Vagina (tissue), 2 donors: ENCODE results near the gene PARVA. TPM values are rescaled to one million over a fixed set of nuclear protein-coding genes. Genes with fewer than 3 reads are reported as not detected.

Source experiments
- DNase-seq, 2 donors: peaks; one replicate each; pipeline ENCODE4 v3.0.0-alpha.2; 2017; ENCODE audit errors: extremely low spot score in 2 of 2
- H3K27ac ChIP-seq: fragments of 200-600 bp; sonication (generic); one replicate; pipeline ENCODE4 v1.5.1; 2019
- H3K27me3 ChIP-seq: fragments of 200-600 bp; sonication (generic); one replicate; pipeline ENCODE4 v1.5.1; 2019
- H3K36me3 ChIP-seq, 2 donors: fragments of 200-600 bp; sonication (generic); one replicate each; pipeline ENCODE4 v1.5.1; 2017 to 2019
- H3K4me1 ChIP-seq: fragments of 200-600 bp; sonication (generic); one replicate; pipeline ENCODE4 v1.5.1; 2019
- H3K4me3 ChIP-seq, 2 donors: fragments of 200-600 bp; sonication (generic); 1 replicate in 1 of 2; 2 replicates in 1 of 2; pipeline ENCODE4 v1.5.1; 2016 to 2019
- H3K9me3 ChIP-seq: fragments of 200-600 bp; sonication (generic); one replicate; pipeline ENCODE4 v1.5.1; 2019
- POLR2A ChIP-seq, 2 donors: fragments of 450-650 bp; IDR thresholded peaks; one replicate each; pipeline ENCODE4 v1.6.1; 2017; ENCODE audit warnings: antibody characterized with exemption in 2 of 2, mild to moderate bottlenecking in 2 of 2, moderate library complexity in 2 of 2
- POLR2AphosphoS5 ChIP-seq, 2 donors: sonication (generic); formaldehyde crosslinking; IDR thresholded peaks; one replicate each; pipeline ENCODE4 v1.9.0; 2017; ENCODE audit warnings: antibody characterized with exemption in 2 of 2, mild to moderate bottlenecking in 2 of 2, low read depth in 1 of 2; ENCODE audit not compliant: insufficient read depth in 1 of 2
- intact Hi-C: fragments of 100-400 bp; cut with DNase I; formaldehyde crosslinking; loops from one replicate; pipeline ENCODE4 v1.15.1; 2023
- total RNA-seq: library from RNA; depleted of rRNA; stranded (reverse); fragments of >200 nt; gene quantifications from one replicate; pipeline ENCODE4 v1.2.3, GENCODE V29; 2016
- TF ChIP-seq, protein P1 (sequence below), 3 experiments: fragments of 450-650 bp in 2 of 3; fragments of 200-600 bp in 1 of 3; sonication (generic) in 1 of 3; IDR thresholded peaks; one replicate each; pipeline ENCODE4 v1.5.1; 2017 to 2019; ENCODE audit warnings: antibody characterized with exemption in 3 of 3, mild to moderate bottlenecking in 2 of 3, moderate library complexity in 2 of 3

PARVA gene
- total RNA-seq, 1 donor from 2014 or later: 51.1 TPM

DNA sequence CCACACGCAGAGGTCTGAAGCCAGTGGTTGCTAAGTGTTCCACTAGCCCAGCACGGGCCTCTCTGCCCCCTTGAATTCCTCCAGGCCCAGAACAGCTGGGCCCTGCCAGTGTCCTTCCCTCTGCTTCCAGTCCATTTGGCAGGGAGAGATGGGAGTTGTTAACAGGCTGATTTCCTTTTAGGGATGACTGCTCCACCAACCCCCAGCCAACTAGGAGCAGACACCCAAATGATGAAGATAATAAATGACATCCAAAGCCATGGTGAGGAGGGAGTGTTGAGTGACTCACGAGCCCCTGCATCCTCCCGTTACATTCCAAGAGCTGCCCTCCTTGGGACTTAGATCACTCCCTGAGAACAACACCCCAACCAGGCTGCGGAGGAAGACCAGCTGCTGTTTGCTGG lies 20.6 kb downstream of the PARVA start:
- peak in 1 of 2 donors; percentile 94 for DNase-seq
- H3K4me3 ChIP-seq: no peak overlapping the region
- no peak for TF ChIP-seq POLR2A (IDR thresholded peaks at IDR 0.05)
- TF ChIP-seq, protein P1, sequence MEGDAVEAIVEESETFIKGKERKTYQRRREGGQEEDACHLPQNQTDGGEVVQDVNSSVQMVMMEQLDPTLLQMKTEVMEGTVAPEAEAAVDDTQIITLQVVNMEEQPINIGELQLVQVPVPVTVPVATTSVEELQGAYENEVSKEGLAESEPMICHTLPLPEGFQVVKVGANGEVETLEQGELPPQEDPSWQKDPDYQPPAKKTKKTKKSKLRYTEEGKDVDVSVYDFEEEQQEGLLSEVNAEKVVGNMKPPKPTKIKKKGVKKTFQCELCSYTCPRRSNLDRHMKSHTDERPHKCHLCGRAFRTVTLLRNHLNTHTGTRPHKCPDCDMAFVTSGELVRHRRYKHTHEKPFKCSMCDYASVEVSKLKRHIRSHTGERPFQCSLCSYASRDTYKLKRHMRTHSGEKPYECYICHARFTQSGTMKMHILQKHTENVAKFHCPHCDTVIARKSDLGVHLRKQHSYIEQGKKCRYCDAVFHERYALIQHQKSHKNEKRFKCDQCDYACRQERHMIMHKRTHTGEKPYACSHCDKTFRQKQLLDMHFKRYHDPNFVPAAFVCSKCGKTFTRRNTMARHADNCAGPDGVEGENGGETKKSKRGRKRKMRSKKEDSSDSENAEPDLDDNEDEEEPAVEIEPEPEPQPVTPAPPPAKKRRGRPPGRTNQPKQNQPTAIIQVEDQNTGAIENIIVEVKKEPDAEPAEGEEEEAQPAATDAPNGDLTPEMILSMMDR (IDR thresholded peaks at IDR 0.05): no peak
- peak; percentile 44 to 70 for TF ChIP-seq POLR2AphosphoS5 (IDR thresholded peaks at IDR 0.05; ENCODE audit: insufficient read depth in 1 of 2, low read depth in 1 of 2)

DNA sequence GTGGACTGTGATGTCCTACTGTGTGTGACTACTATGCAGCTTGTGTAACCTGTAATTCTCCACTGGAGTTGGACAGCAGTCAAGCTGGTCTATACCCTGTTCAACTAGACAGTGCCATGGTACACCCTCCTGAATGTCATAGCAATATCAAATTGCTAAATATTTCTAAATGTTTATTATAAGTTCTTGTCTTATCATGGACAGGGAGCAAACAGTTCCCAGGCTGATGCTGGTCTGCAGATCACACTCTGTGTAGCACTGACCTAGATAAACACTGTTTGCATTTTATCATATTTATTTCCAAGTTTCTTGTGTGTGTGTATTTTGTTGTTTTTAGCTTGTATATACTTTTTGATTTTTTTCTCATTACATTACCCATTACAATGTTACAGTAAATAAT lies 22.0 kb downstream of the PARVA start:
- intact Hi-C loops: no loop called here
- H3K9me3 ChIP-seq: no peaks in the 10 kb centered on the region
- no peaks in the 10 kb centered on the region for H3K27me3 ChIP-seq
- TF ChIP-seq POLR2AphosphoS5 (IDR thresholded peaks at IDR 0.05; ENCODE audit: insufficient read depth in 1 of 2, low read depth in 1 of 2): no peak
- TF ChIP-seq POLR2A (IDR thresholded peaks at IDR 0.05): no peak
- TF ChIP-seq, protein P1 (IDR thresholded peaks at IDR 0.05): no peak
- H3K36me3 ChIP-seq: no peaks in the 10 kb centered on the region
- no peak for DNase-seq
- peaks cover 59% of the 10 kb centered on the region for H3K4me1 ChIP-seq
- no peak overlapping the region for H3K27ac ChIP-seq
- H3K4me3 ChIP-seq: no peak overlapping the region

More for the DNA sequence above, 20.6 kb downstream of the PARVA start:
- intact Hi-C loops: no loop called here
- H3K9me3 ChIP-seq: no peaks in the 10 kb centered on the region
- no peaks in the 10 kb centered on the region for H3K36me3 ChIP-seq
- H3K4me1 ChIP-seq: peaks cover 44% of the 10 kb centered on the region
- peak overlapping the region; percentile 79 for H3K27ac ChIP-seq
- H3K27me3 ChIP-seq: no peaks in the 10 kb centered on the region

DNA sequence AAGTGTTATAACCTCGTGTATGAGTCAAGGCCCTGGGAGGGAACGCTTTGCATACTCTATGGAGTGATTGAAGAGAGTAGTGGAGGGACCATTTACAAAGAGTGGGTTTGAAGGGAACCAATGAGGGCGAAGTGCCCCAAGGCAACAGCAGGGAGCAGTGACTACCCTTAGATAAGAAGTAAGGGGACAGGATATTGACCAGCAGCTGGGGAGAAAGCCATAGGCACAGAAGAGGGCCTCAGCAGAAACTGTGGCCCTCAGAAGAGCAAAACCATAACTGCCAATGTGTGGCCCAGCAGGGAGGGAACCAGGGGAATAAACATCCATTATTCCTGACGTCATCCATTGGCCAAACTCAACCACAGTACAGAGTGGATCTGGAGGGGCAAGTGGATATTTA lies 24.7 kb downstream of the PARVA start:
- Histone ChIP-seq H3K27ac (peak overlapping the region; percentile 8), H3K9me3 (no peaks in the 10 kb centered on the region), H3K4me1 (peaks cover 63% of the 10 kb centered on the region), H3K4me3 (no peak overlapping the region), H3K27me3 (no peaks in the 10 kb centered on the region), H3K36me3 (no peaks in the 10 kb centered on the region)
- DNase-seq: no peak
- TF ChIP-seq, protein P1 (IDR thresholded peaks at IDR 0.05): no peak
- TF ChIP-seq POLR2A (IDR thresholded peaks at IDR 0.05) (no peak), POLR2AphosphoS5 (IDR thresholded peaks at IDR 0.05; ENCODE audit: insufficient read depth in 1 of 2, low read depth in 1 of 2) (no peak)
- intact Hi-C loops: no loop called here

DNA sequence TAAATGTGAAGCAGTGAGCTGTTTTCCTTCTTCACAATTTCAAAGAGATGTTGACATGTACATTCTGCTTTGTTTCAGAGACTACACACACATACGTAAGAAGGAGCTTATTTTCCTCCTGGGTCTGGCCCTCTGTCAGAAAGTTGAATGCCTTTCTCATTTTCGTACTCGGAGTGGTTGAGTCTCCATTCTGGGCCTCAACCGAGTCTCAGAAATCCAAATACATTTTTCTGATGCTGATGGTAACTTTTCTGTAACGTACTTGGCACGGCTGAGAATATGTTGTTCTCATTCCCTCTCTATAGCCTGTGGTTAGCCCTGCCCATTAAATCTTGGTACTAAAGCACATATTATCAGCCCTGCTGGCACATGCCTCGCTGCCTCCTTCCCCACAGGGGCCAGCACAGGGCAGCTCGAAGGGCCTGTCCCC lies 25.3 kb downstream of the PARVA start:
- H3K36me3 ChIP-seq: no peaks in the 10 kb centered on the region
- peaks cover 56% of the 10 kb centered on the region for H3K4me1 ChIP-seq
- H3K9me3 ChIP-seq: no peaks in the 10 kb centered on the region
- intact Hi-C loops: no loop called here
- H3K27me3 ChIP-seq: no peaks in the 10 kb centered on the region
- no peak for TF ChIP-seq POLR2AphosphoS5 (IDR thresholded peaks at IDR 0.05; ENCODE audit: insufficient read depth in 1 of 2, low read depth in 1 of 2)
- TF ChIP-seq, protein P1 (IDR thresholded peaks at IDR 0.05): no peak
- TF ChIP-seq POLR2A (IDR thresholded peaks at IDR 0.05): no peak
- no peak overlapping the region for H3K4me3 ChIP-seq
- no peak for DNase-seq
- H3K27ac ChIP-seq: peak overlapping the region; percentile 58

DNA sequence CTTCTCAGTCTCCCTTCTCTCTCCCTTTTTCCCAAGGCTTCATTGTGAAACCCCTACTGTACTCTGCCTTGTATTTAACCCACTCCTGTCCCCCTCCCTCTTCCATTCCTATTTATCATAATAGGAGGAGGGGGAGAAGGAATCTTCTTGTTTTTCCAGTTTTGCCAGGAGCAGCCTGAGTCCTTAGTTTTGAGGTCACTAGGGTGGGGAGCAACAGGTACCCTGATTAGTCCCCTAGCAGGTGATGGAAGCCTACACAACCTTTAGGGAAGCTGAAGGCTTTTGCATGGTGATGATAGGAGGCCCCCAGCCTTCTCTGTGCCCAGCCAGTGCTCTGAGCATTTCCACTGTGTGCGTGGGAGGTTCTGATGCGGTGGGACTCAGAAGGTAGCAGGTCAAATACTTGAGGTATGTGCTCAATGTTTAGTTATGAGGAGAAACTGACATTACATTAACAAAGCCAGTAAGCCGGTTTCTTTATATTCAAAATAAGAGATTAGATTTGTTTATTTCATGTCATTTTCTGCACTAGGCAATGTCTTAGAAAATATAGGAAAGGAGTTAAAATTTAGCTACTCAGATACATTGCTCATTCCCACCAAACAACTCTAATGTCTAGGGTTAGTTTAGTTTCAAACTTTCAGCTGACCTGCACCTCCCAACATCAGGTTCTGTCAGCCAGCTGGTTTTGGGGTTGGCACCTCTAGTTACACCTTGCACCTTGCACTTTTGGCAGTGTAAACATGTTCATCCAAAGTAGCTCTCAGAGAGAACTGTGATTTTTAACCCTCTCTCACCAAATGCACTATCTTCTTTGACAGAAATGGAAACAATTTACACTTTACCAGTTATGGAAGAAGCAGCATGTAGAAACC lies 26.0 kb downstream of the PARVA start:
- H3K4me1 ChIP-seq: peaks cover 58% of the 10 kb centered on the region
- intact Hi-C loops: no loop called here

More for the DNA sequence above, 26.0 kb downstream of the PARVA start:
- Histone ChIP-seq H3K27me3 (no peaks in the 10 kb centered on the region), H3K27ac (peak overlapping the region; percentile 58), H3K4me3 (no peak overlapping the region), H3K9me3 (no peaks in the 10 kb centered on the region), H3K36me3 (no peaks in the 10 kb centered on the region)
- DNase-seq: no peak
- TF ChIP-seq POLR2AphosphoS5 (IDR thresholded peaks at IDR 0.05; ENCODE audit: insufficient read depth in 1 of 2, low read depth in 1 of 2) (no peak), POLR2A (IDR thresholded peaks at IDR 0.05) (no peak)
- TF ChIP-seq, protein P1 (IDR thresholded peaks at IDR 0.05): no peak
